ENCODE data around the gene GPX4. TPM values are rescaled to one million over a fixed set of nuclear protein-coding genes. Genes with fewer than 3 reads are reported as not detected.

The GPX4 gene
- polyA plus RNA-seq, 1 donor from 2014 or later = 713 TPM

DNA sequence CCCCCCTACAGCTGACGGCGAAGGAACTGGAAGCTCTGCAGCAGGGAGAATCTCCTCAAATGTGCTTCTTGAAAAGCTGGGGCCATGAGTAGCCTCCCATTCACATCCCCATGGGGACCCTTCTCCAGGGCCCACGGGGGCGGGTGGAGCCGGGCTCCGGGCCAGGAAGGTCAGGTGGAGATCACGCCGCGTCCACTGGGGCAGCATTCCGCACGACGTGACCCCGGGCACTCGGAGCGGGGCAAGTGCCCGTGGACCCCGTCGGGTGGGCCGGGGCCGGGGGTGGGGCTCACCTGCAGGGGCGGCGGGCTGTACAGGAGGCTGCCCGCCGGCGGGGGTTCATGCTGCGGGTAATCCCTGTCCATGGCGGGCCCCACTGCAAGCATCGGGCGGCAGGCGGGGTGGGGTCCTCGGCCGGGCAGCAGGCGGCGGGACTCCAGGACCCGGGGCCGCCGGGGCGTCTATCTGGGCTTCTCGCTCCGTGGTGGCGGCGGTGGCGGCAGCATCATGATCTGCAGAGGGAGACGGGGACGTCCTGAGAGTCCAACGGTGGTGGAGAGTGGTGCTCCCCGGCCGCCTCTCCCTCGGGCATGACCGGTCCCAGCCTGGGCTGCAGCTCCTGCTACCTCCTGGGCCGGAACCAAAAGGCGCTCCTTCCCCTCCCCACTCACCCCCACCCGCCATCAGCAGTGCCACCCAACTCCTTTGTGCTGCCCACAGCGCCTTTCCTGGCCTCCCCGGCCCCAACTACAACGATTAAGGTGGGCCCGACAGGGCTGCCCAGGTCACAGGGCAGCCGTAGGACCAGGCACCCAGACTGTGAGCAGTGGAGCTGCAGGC is 50.3 kb downstream of the GPX4 start:
- Histone ChIP-seq H3K9ac (ENCODE audit: low read length) (no peak overlapping the region), H3K36me3 (ENCODE audit: insufficient read depth, low read length) (no peaks in the 10 kb centered on the region), H3F3A (ENCODE audit: insufficient read depth, low read length, poor library complexity, severe bottlenecking) (no peaks in the 10 kb centered on the region), H3K27ac (ENCODE audit: low read length) (no peak overlapping the region), H4K20me1 (ENCODE audit: insufficient read depth) (no peaks in the 10 kb centered on the region), H3K9me2 (ENCODE audit: insufficient read depth, low read length) (no peaks in the 10 kb centered on the region), H3K9me3 (ENCODE audit: low read length) (no peaks in the 10 kb centered on the region), H3K27me3 (ENCODE audit: insufficient read depth, low read depth, low read length) (no peaks in the 10 kb centered on the region), H3K79me2 (replicated peaks; ENCODE audit: insufficient read depth, low read length) (no peaks in the 10 kb centered on the region), H3K4me3 (ENCODE audit: low read length) (no peak overlapping the region), H3K4me2 (ENCODE audit: low read length) (no peak overlapping the region), H2AFZ (ENCODE audit: low read depth, low read length) (no peak overlapping the region)
- no peak for TF ChIP-seq RAD21 (conservative IDR thresholded peaks at IDR 0.05)
- TF ChIP-seq, protein P1, sequence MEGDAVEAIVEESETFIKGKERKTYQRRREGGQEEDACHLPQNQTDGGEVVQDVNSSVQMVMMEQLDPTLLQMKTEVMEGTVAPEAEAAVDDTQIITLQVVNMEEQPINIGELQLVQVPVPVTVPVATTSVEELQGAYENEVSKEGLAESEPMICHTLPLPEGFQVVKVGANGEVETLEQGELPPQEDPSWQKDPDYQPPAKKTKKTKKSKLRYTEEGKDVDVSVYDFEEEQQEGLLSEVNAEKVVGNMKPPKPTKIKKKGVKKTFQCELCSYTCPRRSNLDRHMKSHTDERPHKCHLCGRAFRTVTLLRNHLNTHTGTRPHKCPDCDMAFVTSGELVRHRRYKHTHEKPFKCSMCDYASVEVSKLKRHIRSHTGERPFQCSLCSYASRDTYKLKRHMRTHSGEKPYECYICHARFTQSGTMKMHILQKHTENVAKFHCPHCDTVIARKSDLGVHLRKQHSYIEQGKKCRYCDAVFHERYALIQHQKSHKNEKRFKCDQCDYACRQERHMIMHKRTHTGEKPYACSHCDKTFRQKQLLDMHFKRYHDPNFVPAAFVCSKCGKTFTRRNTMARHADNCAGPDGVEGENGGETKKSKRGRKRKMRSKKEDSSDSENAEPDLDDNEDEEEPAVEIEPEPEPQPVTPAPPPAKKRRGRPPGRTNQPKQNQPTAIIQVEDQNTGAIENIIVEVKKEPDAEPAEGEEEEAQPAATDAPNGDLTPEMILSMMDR (IDR thresholded peaks at IDR 0.05; ENCODE audit: poor library complexity, severe bottlenecking) = no peak
- no peak for TF ChIP-seq EZH2 (IDR thresholded peaks at IDR 0.05; ENCODE audit: borderline replicate concordance, insufficient read depth, low read length, poor library complexity, severe bottlenecking)
- no peak for TF ChIP-seq EP300 (conservative IDR thresholded peaks at IDR 0.05; ENCODE audit: poor library complexity, severe bottlenecking)
- no peak for TF ChIP-seq SMC3 (conservative IDR thresholded peaks at IDR 0.05; ENCODE audit: poor library complexity)
- no peak for TF ChIP-seq MXI1 (conservative IDR thresholded peaks at IDR 0.05; ENCODE audit: poor library complexity, severe bottlenecking)
- TF ChIP-seq, protein P2, sequence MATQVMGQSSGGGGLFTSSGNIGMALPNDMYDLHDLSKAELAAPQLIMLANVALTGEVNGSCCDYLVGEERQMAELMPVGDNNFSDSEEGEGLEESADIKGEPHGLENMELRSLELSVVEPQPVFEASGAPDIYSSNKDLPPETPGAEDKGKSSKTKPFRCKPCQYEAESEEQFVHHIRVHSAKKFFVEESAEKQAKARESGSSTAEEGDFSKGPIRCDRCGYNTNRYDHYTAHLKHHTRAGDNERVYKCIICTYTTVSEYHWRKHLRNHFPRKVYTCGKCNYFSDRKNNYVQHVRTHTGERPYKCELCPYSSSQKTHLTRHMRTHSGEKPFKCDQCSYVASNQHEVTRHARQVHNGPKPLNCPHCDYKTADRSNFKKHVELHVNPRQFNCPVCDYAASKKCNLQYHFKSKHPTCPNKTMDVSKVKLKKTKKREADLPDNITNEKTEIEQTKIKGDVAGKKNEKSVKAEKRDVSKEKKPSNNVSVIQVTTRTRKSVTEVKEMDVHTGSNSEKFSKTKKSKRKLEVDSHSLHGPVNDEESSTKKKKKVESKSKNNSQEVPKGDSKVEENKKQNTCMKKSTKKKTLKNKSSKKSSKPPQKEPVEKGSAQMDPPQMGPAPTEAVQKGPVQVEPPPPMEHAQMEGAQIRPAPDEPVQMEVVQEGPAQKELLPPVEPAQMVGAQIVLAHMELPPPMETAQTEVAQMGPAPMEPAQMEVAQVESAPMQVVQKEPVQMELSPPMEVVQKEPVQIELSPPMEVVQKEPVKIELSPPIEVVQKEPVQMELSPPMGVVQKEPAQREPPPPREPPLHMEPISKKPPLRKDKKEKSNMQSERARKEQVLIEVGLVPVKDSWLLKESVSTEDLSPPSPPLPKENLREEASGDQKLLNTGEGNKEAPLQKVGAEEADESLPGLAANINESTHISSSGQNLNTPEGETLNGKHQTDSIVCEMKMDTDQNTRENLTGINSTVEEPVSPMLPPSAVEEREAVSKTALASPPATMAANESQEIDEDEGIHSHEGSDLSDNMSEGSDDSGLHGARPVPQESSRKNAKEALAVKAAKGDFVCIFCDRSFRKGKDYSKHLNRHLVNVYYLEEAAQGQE (IDR thresholded peaks at IDR 0.05; ENCODE audit: borderline replicate concordance) = no peak
- no peak for TF ChIP-seq POLR2AphosphoS5 (IDR thresholded peaks at IDR 0.05)
- no peak for TF ChIP-seq TAF1 (IDR thresholded peaks at IDR 0.05; ENCODE audit: low read depth)

DNA sequence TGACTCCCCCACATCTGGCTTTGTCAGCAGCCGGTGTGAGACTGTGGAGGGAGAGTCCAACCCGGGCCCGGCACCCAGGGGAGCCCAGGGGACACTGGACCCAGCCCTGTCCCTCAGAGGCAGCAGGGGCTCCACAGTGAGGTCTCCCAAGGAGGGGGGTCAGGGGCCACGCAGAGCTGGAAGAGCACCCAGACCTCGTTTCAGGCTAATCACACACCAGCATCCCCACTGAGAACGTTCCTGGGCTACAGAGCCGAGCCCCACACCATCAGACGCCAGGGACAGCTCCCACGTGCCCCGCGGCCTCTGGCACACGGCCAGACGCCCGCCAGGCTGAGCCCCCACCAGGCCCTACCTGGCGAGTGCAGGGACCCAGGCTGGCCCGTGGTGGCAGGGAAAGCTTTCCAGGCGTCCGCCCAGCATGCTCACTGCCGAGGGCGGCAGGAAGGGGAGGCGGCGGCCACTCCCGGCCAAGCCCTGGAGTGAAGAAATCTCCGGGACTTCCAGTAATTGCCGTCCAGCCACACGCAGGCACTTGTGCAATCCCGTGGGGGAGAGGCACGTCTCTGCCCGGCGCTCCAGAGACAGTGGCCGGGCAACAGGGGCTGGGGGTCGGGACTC is 51.0 kb downstream of the GPX4 start:
- TF ChIP-seq EP300 (conservative IDR thresholded peaks at IDR 0.05; ENCODE audit: poor library complexity, severe bottlenecking) (no peak), RAD21 (conservative IDR thresholded peaks at IDR 0.05) (no peak), TAF1 (IDR thresholded peaks at IDR 0.05; ENCODE audit: low read depth) (no peak), MXI1 (conservative IDR thresholded peaks at IDR 0.05; ENCODE audit: poor library complexity, severe bottlenecking) (no peak), SMC3 (conservative IDR thresholded peaks at IDR 0.05; ENCODE audit: poor library complexity) (no peak)
- TF ChIP-seq, protein P1 (IDR thresholded peaks at IDR 0.05; ENCODE audit: poor library complexity, severe bottlenecking) = no peak
- TF ChIP-seq, protein P2 (IDR thresholded peaks at IDR 0.05; ENCODE audit: borderline replicate concordance) = no peak
- H3K4me3 ChIP-seq (ENCODE audit: low read length) = no peak overlapping the region
- H3K36me3 ChIP-seq (ENCODE audit: insufficient read depth, low read length) = no peaks in the 10 kb centered on the region
- H3K27ac ChIP-seq (ENCODE audit: low read length) = no peak overlapping the region
- no peaks in the 10 kb centered on the region for H3K27me3 ChIP-seq (ENCODE audit: insufficient read depth, low read depth, low read length)
- H3K4me2 ChIP-seq (ENCODE audit: low read length) = no peak overlapping the region
- no peaks in the 10 kb centered on the region for H3F3A ChIP-seq (ENCODE audit: insufficient read depth, low read length, poor library complexity, severe bottlenecking)
- H3K79me2 ChIP-seq (replicated peaks; ENCODE audit: insufficient read depth, low read length) = no peaks in the 10 kb centered on the region
- H3K9ac ChIP-seq (ENCODE audit: low read length) = no peak overlapping the region
- H4K20me1 ChIP-seq (ENCODE audit: insufficient read depth) = no peaks in the 10 kb centered on the region
- H3K9me2 ChIP-seq (ENCODE audit: insufficient read depth, low read length) = no peaks in the 10 kb centered on the region
- H3K9me3 ChIP-seq (ENCODE audit: low read length) = no peaks in the 10 kb centered on the region
- no peak overlapping the region for H2AFZ ChIP-seq (ENCODE audit: low read depth, low read length)
